ENCODE data around the gene ZBTB49. TPM values are rescaled to one million over a fixed set of nuclear protein-coding genes. Genes with fewer than 3 reads are reported as not detected.

The ZBTB49 gene
- total and polyA plus RNA-seq, 2 of the 13 experiments (the other 11 are each of a cell fraction or from before 2014, with no cell fraction given) = 3.3 to 4.3 TPM

DNA sequence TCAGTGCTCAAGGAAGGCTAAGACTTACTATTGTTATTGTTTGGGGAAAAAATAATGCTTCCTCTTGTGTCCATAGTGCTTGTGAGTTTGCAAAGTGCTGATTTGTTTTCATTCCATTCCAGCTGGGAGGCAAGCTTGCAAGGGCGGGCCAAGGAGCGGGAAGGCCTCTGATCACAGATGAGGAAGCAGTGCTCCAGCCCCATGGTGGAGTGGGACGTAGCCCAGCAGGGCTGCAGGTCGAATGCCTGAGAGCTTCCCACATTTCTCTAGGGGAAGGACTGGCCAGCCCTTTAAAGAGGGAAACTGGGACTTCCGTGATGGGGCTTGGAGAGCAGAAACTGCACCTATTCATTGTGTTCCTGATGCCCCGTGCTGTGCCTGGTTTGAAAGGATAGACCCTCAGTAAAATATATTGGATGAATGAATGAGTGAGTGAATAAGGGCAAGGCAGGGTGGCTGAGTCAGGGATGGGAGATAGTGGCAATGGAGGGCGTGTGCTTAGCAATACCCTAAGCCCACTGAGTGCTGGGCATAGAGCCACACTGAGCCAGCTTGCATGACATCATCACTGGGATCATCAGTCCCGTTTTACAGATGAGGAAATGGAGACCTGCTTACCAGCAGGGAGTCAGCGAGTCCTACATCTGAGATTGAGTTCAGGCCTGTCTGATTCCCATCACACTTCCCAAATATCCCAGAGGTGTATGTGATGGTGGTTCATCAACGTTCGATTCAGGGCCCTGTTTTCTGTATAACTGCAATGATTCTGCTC, 78.9 kb downstream of the ZBTB49 start:
- H2AFZ ChIP-seq (ENCODE audit: low read length) = no peak overlapping the region
- no peaks in the 10 kb centered on the region for H3K79me2 ChIP-seq (ENCODE audit: insufficient read depth, low read length)
- FAIRE-seq (no peak), ATAC-seq (no peak), DNase-seq (ENCODE audit: low spot score) (no peak)
- intact Hi-C loops (cut with micrococcal nuclease; ENCODE audit: unreplicated experiment) = no loop called here
- no peaks in the 10 kb centered on the region for H3K36me3 ChIP-seq (replicated peaks in 1 of 2; ENCODE audit: control insufficient read depth in 1 of 2, insufficient read depth in 2 of 2, low read length in 2 of 2)
- CTCF ChIA-PET (ENCODE audit: low intra/inter-chr PET ratio, low total read pairs) = no interaction called here
- H3K4me3 ChIP-seq (replicated peaks in 1 of 3; ENCODE audit: insufficient read depth in 1 of 3, low read depth in 2 of 3, low read length in 3 of 3) = no peak overlapping the region
- H3K4me1 ChIP-seq (ENCODE audit: insufficient read depth, low read length) = no peaks in the 10 kb centered on the region
- no peak overlapping the region for H3K9ac ChIP-seq (ENCODE audit: insufficient read depth, low read depth, low read length)
- no peak overlapping the region for H3K4me2 ChIP-seq (ENCODE audit: low read depth, low read length)
- BruUV-seq (replicated peaks) = no TSS peak
- H3K27ac ChIP-seq (ENCODE audit: extremely low read length, insufficient read depth, low read length) = no peak overlapping the region
- TF ChIP-seq ATF7 (IDR thresholded peaks at IDR 0.05) = peak; percentile 97
- no peak for TF ChIP-seq ATF7 (CRISPR knock-in tag; IDR thresholded peaks at IDR 0.05)
- no peak for TF ChIP-seq SAFB2 (CRISPR knock-in tag; IDR thresholded peaks at IDR 0.05; ENCODE audit: borderline replicate concordance, low read depth)
- TF ChIP-seq CREB1 (IDR thresholded peaks at IDR 0.05) = peak; percentile 93
- TF ChIP-seq CREB1 (CRISPR knock-in tag; IDR thresholded peaks at IDR 0.05) = no peak
- in situ Hi-C loops (cut with HindIII; ENCODE audit: extremely low pct_ligation_motif_present, low pct_unique_long_range_greater_than_20kb) = no loop called here
- POLR2A ChIA-PET = no interaction called here
- H4K20me1 ChIP-seq (ENCODE audit: insufficient read depth, low read length) = no peaks in the 10 kb centered on the region
- peaks cover 0 to 27% of the 10 kb centered on the region in 2 experiments; a peak in 2 of 5 replicates for H3K27me3 ChIP-seq (ENCODE audit: control insufficient read depth in 1 of 2, insufficient read depth in 2 of 2, low read length in 2 of 2)
- no peaks in the 10 kb centered on the region for H3K9me3 ChIP-seq (ENCODE audit: low read length)
- 10% methylated on average over 9 of the region's 11 CpGs for WGBS (ENCODE audit: low lambda C conversion rate)

Other genes with a start within 250 kb of the ZBTB49 start
- gene OTOP1, start 63.3 kb upstream of the ZBTB49 start, total RNA-seq (2016; rRNA removed; fragmentation: Illumina TruSeq; extraction: Trizol) = not detected in 2 replicates
- not detected in 2 replicates for gene OTOP1, start 63.3 kb upstream of the ZBTB49 start, polyA plus RNA-seq (2011; rRNA removed)
- gene TMEM128, start 42.0 kb upstream of the ZBTB49 start, total RNA-seq (2016; rRNA removed; fragmentation: Illumina TruSeq; extraction: Trizol) = 17.2 and 19.4 TPM in 2 replicates
- gene TMEM128, start 42.0 kb upstream of the ZBTB49 start, polyA plus RNA-seq (2011; rRNA removed) = 21.4 and 27.9 TPM in 2 replicates
- 94.2 and 132 TPM in 2 replicates for gene LYAR, start 97 bp upstream of the ZBTB49 start, total RNA-seq (2016; rRNA removed; fragmentation: Illumina TruSeq; extraction: Trizol)
- gene LYAR, start 97 bp upstream of the ZBTB49 start, polyA plus RNA-seq (2011; rRNA removed) = 6.0 and 7.8 TPM in 2 replicates
- not detected in 2 replicates for gene NSG1, start 96.9 kb downstream of the ZBTB49 start, total RNA-seq (2016; rRNA removed; fragmentation: Illumina TruSeq; extraction: Trizol)
- not detected in 2 replicates for gene NSG1, start 96.9 kb downstream of the ZBTB49 start, polyA plus RNA-seq (2011; rRNA removed)